Ishikawa (cell line): ENCODE results near the gene RUSC1.

Experiments
- CEBPB ChIP-seq: IDR thresholded peaks from 2 replicates; pipeline ENCODE4 v1.6.1; 2012
- EP300 ChIP-seq: IDR thresholded peaks from 2 replicates; pipeline ENCODE4 v1.6.1; 2012; ENCODE audit warnings: borderline replicate concordance
- MAX ChIP-seq: IDR thresholded peaks from 2 replicates; pipeline ENCODE4 v1.6.1; 2012
- REST ChIP-seq: IDR thresholded peaks from 2 replicates; pipeline ENCODE4 v1.6.1; 2012; ENCODE audit warnings: low read depth, mild to moderate bottlenecking
- TAF1 ChIP-seq: IDR thresholded peaks from 2 replicates; pipeline ENCODE4 v1.6.1; 2012; ENCODE audit warnings: low read depth, mild to moderate bottlenecking
- USF1 ChIP-seq: IDR thresholded peaks from 2 replicates; pipeline ENCODE4 v1.6.1; 2012
- ZBTB7A ChIP-seq: IDR thresholded peaks from 2 replicates; pipeline ENCODE4 v1.6.1; 2012; ENCODE audit warnings: low read depth

- TF ChIP-seq REST = no peak
- peak; percentile 94 for TF ChIP-seq MAX
- peak; percentile 49; the same call in 1 of the 2 replicates for TF ChIP-seq ZBTB7A
- no peak for TF ChIP-seq USF1
- no peak for TF ChIP-seq TAF1
- no peak for TF ChIP-seq CEBPB
- TF ChIP-seq EP300 = no peak
Observed at GRCh38 chr1:155277070-155277901, 43.4 kb upstream of the RUSC1 start, which contains the start of gene HCN3.
